Psoas muscle (tissue), 8 donors: ENCODE measurements around the gene CDKN2D. TPM values are rescaled to one million over a fixed set of nuclear protein-coding genes. Genes with fewer than 3 reads are reported as not detected.

Experiments
- ATAC-seq, 4 donors: fragments of 200-7000 bp; cut with Tn5 transposase; one replicate each; pipeline ENCODE4 v1.9.1; 2020; ENCODE audit warnings: moderate library complexity in 3 of 4, mild to moderate bottlenecking in 2 of 4
- DNase-seq, 2 donors: peaks; one replicate each; pipeline ENCODE4 v3.0.0-alpha.2; 2020
- H3K27ac ChIP-seq: fragments of 200-600 bp; one replicate; pipeline ENCODE4 v1.8.0; 2022
- H3K27me3 ChIP-seq, 3 donors: fragments of 200-600 bp in 1 of 3; one replicate each; pipeline versions ENCODE4 v1.6.1 to v1.8.0; 2013 to 2022; ENCODE audit warnings: low read length in 2 of 3, mild to moderate bottlenecking in 2 of 3, moderate library complexity in 1 of 3; ENCODE audit not compliant: insufficient read depth in 3 of 3
- H3K36me3 ChIP-seq, 2 donors: fragments of 200-600 bp in 1 of 2; one replicate each; pipeline versions ENCODE4 v1.6.1 to v1.8.0; 2013 to 2022; ENCODE audit warnings: low read depth in 1 of 2, mild to moderate bottlenecking in 1 of 2, moderate library complexity in 1 of 2; ENCODE audit not compliant: insufficient read depth in 1 of 2
- H3K4me1 ChIP-seq: fragments of 200-600 bp; one replicate; pipeline ENCODE4 v1.8.0; 2022
- H3K4me3 ChIP-seq: fragments of 200-600 bp; one replicate; pipeline ENCODE4 v1.8.0; 2022; ENCODE audit warnings: mild to moderate bottlenecking
- H3K9me3 ChIP-seq: fragments of 200-600 bp; one replicate; pipeline ENCODE4 v1.8.0; 2022
- WGBS, 3 donors: extraction: QIAGEN DNeasy Blood & Tissue Kit; methylation state at CpG; one replicate each; pipeline versions ENCODE4 v1.1.6 to v1.1.7; 2013; 5-methylcytosine and 5-hydroxymethylcytosine counted together
- intact Hi-C, 2 donors: fragments of 100-400 bp; cut with DNase I; formaldehyde crosslinking; loops; one replicate each; pipeline versions ENCODE4 v1.11.0 to v1.14.2; 2022
- long read RNA-seq, 2 donors: library from polyadenylated mRNA; unstranded; transcript quantifications; one replicate each; pipeline ENCODE4 v2.0.0, GENCODE V29; 2021
- polyA plus RNA-seq, 3 donors: library from polyadenylated mRNA; stranded (reverse); fragments of 200-250 nt; gene quantifications; one replicate each; pipeline ENCODE4 v1.2.3, GENCODE V29; 2013
- total RNA-seq, 4 donors: library from RNA; stranded (reverse); fragmentation: NEBNext Ultra II Directional in 2 of 4; extraction: Animal tissue kit (Norgen Biotek cat#: 25700) in 2 of 4; gene quantifications; one replicate each; pipeline versions ENCODE4 v1.2.1 to v1.2.4, GENCODE V29; 2021 to 2023
- TF ChIP-seq, protein P1 (sequence below): fragments of 200-600 bp; IDR thresholded peaks from one replicate; pipeline ENCODE4 v1.8.0; 2022; ENCODE audit warnings: antibody characterized with exemption
- donor health status: healthy with polysubstance abuse.
- donor health status: DM: no; HTN: no; CAD: no; lungs with moderate emphysema.
- donor health status: Bipolar disorder and iron deficiency.
- donor health status: healthy.
- donor health status: DM: yes; HTN: yes; CAD: no.
- donor health status: DM: no; HTN: no; CAD: no.
- donor health status: DM: no; HTN: no; CAD: no.
- donor health status: DM: yes; HTN: yes; CAD: no.

Gene CDKN2D
- 10 to 100 TPM in 3 of 4 donors, 1 to 10 TPM in 1; 6.1 to 13.1 (median 11.8) TPM for total RNA-seq
- 10 to 100 TPM; 18.0 to 29.2 (median 22.7) TPM for polyA plus RNA-seq
- long read RNA-seq, donor 1, transcript CDKN2D-202 (2 exons, 1,422 nt): major isoform, 8 of 18 reads
- long read RNA-seq, donor 1, transcript CDKN2D-201 (3 exons, 1,086 nt): minor isoform, 7 of 18 reads
- long read RNA-seq, donor 1, partial matches to known transcripts: 3 of 18 reads
- long read RNA-seq, donor 1, other reads (novel, unspliced or antisense): 0 of 18 reads
- long read RNA-seq, donor 2, transcript CDKN2D-202 (2 exons, 1,422 nt): major isoform, 13 of 20 reads
- long read RNA-seq, donor 2, partial matches to known transcripts: 4 of 20 reads
- long read RNA-seq, donor 2, other reads (novel, unspliced or antisense): 0 of 20 reads

DNA sequence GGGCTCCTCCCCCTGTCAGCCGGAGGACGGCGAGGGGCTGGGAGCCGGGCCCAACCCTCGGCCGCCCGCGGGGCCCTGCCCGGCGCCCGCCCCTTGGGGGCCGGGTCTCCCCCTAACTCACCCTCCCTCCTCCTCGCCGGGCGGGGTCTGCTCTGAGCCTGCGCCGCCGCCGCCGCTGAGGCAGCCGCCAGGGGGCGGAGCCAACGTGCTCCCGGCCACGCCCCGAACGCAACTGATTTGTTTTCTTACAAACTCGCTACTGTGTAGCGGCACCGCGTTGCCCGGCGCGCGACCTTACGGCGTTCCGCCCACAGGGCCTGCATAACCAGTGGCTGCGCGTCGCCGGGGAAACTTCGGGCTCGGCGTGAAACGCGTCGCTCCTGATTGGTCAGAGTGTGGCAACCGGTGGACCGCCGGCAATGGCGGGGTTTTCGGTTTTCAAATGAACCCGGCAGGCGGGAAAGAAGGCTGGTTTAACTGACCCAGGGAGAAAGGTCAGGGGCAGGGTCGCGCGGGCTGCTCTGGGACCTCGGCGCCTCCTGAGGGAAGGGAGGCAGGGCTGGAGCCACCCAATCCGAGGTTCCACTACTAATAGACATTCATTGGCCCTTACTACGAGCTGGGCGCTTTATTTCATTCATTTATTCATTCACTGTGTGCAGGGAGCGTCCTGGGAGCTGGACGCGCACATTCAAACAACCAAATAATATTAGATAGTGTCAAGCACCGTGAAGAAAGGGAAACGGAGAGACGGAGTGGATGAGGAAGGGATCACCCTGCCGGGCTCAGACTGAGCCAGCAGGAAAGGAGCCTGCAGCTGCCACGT is at the start of gene CDKN2D:
TSS of gene CDKN2D (minus strand) at position 154 of the 826 bp plus-strand sequence. CDS start 326 bp downstream, outside the sequence.
- intact Hi-C loops: loop anchor here in 1 of 2 donors (5.0 kb wide), 2 partner anchors 67 to 167 kb away; partner anchors contain the start of genes CDC37 and KEAP1
- Histone ChIP-seq H3K27me3 (no peaks in the 10 kb centered on the region), H3K4me3 (peak within 1 kb of the TSS; percentile 92), H3K27ac (peak within 1 kb of the TSS; percentile 74), H3K9me3 (no peaks in the 10 kb centered on the region), H3K36me3 (peaks cover 0 to 4% of the 10 kb centered on the region in 2 donors), H3K4me1 (peaks cover 38% of the 10 kb centered on the region)
- ATAC-seq (peak; percentile 86 to 90 (median 88)), DNase-seq (peak; percentile 100)
- TF ChIP-seq, protein P1, sequence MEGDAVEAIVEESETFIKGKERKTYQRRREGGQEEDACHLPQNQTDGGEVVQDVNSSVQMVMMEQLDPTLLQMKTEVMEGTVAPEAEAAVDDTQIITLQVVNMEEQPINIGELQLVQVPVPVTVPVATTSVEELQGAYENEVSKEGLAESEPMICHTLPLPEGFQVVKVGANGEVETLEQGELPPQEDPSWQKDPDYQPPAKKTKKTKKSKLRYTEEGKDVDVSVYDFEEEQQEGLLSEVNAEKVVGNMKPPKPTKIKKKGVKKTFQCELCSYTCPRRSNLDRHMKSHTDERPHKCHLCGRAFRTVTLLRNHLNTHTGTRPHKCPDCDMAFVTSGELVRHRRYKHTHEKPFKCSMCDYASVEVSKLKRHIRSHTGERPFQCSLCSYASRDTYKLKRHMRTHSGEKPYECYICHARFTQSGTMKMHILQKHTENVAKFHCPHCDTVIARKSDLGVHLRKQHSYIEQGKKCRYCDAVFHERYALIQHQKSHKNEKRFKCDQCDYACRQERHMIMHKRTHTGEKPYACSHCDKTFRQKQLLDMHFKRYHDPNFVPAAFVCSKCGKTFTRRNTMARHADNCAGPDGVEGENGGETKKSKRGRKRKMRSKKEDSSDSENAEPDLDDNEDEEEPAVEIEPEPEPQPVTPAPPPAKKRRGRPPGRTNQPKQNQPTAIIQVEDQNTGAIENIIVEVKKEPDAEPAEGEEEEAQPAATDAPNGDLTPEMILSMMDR: peak; percentile 52
- WGBS, 3 donors: 0% methylated on average over 56 to 71 of the region's 71 CpGs

DNA sequence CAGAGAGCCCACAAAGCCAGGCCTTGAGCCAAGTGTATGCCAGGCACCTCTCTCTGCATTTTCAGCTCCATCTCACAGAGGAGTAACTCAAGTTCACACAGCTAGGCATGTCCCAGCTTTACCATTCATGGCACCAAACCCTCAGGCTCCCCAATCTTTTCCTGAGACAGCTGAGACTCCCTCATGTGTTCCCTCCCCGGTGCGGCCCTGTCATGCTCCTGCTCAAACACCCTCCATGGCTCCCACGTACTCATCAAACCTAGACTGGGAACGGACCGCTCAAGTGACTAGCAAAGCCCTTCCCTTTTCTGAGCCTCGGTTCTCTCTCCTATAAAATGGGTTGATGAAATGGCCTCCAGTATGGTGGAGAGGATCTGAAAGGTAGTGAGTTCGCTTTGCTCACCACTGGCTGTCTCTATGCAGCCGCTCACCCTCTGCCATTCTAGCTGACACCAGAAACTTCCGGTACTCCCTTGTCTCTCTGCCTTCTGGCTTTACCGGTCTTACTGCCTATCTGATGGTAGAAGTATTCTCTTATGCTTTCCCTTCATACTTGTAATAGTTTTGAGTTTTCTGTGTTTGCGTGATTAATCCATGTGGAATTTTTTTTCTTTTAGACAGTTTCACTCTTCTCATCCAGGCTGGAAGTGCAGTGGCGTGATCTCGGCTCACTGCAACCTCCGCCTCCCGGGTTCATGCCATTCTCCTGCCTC is 48.8 kb upstream of the CDKN2D start:
- H3K27ac ChIP-seq: peak overlapping the region; percentile 71
- no peaks in the 10 kb centered on the region for H3K9me3 ChIP-seq
- intact Hi-C loops: no loop called here
- ATAC-seq (no peak), DNase-seq (no peak)
- WGBS, 3 donors: 88 to 92% (median 89%) methylated on average over 15 of the region's 15 CpGs
- H3K4me3 ChIP-seq: no peak overlapping the region
- TF ChIP-seq, protein P1: no peak
- H3K27me3 ChIP-seq: no peaks in the 10 kb centered on the region
- peaks cover 32% of the 10 kb centered on the region for H3K4me1 ChIP-seq
- H3K36me3 ChIP-seq: no peaks in the 10 kb centered on the region

DNA sequence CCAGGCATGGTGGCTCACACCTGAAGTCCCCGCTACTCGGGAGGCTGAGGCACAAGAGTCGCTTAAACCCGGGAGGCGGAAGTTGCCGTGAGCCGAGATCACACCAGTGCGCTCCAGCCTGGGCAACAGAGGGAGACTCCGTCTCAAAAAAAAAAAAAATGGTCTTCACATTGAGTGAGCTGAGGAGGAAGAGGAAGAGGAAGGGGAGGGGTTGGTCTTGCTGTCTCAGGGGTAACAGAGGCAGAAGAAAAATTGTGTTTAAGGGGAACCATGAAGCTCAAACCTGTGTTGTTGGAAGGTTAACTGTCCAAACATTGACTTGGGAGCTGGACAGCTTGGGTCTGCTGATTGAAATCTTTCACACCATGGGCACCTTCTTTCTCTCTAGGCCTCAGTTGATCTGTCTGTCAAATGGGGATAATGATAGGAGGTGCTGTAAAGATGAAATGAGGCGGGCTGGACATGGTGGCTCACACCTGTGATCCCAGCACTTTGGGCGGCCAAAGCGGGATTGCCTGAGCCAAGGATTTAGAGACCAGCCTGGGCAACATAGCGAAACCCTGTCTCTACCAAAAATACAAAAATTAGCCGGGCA is 46.7 kb upstream of the CDKN2D start:
- Histone ChIP-seq H3K36me3 (no peaks in the 10 kb centered on the region), H3K4me1 (peaks cover 42% of the 10 kb centered on the region), H3K4me3 (no peak overlapping the region), H3K27me3 (no peaks in the 10 kb centered on the region), H3K27ac (peak overlapping the region; percentile 71), H3K9me3 (no peaks in the 10 kb centered on the region)
- ATAC-seq (no peak), DNase-seq (no peak)
- intact Hi-C loops: no loop called here
- TF ChIP-seq, protein P1: no peak
- 82 to 88% (median 87%) methylated on average over 14 of the region's 14 CpGs for WGBS, 3 donors

DNA sequence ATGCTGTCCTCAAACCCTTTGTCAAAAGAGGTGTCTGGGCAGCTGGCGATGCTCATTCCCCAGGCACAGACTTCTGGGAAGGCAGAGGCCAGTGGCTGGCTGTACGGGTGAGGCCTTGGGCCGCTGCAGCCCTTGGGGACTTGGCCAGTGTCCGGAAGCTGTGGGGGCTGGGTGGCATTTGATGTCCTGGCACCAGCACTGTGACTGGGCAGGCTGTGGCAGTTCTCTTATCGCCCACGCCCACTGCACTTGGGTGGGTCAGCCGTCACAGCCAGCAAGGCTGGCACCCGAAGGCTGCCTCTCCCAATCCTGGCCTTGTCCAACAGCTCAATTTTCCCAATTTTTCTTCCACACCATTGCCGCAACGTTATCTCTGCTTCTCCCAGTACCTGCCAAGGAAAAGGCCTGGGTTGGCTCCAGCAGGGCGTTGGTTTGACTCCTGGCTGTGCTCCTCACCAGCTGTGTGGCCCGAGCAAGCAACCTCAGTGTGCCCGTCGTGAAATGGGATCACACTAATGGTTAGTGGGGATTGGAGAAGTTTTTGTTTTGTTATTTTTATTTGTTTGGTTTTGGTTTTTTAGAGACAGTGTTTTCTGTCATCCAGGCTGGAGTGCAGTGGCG is 43.8 kb upstream of the CDKN2D start:
- TF ChIP-seq, protein P1: no peak
- intact Hi-C loops: no loop called here
- H3K4me1 ChIP-seq: peaks cover 36% of the 10 kb centered on the region

More for the DNA sequence above, 43.8 kb upstream of the CDKN2D start:
- Histone ChIP-seq H3K36me3 (no peaks in the 10 kb centered on the region), H3K9me3 (no peaks in the 10 kb centered on the region), H3K27me3 (no peaks in the 10 kb centered on the region), H3K4me3 (peak overlapping the region; percentile 29), H3K27ac (peak overlapping the region; percentile 77)
- ATAC-seq: peak; percentile 94 to 98 (median 96)
- WGBS, 3 donors: 15 to 28% (median 16%) methylated on average over 15 of the region's 15 CpGs
- DNase-seq: peak; percentile 76 to 92
